HG03045 (cell line): ENCODE data around the gene GBX2.

Experiments
- ATAC-seq: cut with Tn5 transposase; IDR thresholded peaks from one replicate; pipeline ENCODE4 v1.9.1; 2021; ENCODE audit warnings: mild to moderate bottlenecking, moderate library complexity; ENCODE audit not compliant: unreplicated experiment

GBX2 gene

DNA sequence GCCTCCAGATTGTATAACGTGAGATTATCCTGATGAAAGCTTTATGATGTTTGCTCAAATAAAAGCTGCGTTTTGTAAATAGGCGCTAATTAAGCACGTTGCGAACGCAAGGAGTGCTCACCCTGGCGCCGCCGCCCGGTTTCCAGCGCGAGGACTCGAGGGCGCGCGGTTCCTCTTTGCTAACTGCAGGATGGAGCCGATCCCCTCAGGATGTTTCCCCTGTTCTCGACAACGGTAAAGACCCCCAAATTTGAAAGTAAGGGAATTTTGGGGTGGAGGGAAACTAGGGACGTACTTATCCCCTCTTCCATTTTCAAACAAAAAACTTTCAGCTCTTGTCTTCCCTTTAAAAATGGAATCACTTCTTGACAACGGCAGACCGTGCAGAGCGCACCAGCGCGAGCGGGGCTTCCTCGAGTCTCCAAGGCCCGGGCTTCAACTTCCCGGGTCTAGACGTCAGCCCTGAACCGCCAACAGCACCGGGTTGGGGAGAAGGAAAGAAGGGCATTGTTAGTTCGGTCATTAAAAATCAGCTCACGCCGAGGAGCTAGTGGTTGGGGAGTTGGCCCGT lies 1.1 kb upstream of the GBX2 start:
- no peak for ATAC-seq

DNA sequence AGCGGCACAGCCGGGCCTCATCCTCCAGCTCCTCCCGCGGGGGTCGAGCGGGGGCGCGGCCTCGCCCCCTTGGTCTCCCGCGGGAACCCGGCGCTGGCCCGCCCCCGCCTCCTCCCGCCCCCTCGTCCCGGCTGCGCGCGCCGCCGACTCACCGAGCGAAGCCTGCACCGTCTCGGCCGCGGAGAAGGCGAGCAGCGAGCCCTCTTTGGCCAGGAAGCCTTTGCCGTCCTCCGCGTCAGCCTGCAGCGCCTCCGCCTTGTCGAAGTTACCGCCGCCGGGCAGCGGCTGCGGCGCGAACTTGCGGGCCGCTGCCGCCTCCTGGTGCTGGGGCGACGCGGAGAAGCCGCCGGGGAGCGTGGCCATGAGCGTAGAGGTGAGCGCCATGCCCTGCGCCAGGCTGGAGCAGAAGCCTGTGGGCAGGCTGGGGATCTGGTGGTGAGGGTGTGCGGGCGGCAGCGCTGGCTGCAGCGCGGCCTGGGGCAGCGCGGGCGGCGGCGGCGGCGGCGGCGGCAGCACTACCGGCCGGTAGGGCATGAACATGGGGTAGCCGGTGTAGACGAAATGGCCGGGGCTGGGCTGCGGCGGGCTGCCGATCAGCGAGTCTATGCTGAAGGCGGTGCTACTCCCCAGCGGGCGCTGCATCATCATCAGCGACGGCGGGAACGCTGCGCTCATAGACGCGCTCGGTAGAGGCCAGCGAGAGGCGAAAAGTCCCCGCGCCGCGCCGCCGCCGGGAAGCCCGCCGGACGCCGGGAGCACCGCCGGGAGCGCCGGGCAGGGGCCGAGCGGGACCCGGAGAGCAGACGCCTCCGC lies 683 bp downstream of the GBX2 start:
- no peak for ATAC-seq

DNA sequence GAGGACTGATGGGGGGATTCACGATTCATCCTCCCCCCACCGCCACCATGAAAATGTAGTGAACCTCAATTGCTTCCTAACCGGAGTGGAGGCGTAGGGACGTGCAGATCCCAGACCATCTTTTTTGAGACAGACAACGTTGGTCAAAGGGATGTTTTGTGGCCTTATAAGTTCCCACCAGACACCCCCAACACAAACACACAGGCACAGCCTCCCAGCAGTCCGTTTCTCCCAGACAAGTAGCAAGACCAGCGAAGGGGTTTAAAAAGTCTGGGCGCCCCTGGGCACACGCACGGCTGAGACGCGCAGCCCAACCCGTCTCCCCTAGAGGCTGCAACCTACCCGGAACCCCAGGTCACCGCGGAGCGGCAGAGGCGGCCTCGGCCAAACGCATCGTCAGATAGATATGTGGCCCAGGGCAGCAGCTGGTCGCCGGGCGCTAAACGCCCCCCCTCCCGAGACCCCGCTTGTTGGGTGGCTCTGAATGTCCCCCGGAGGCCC lies 1.3 kb downstream of the GBX2 start:
- ATAC-seq = no peak

DNA sequence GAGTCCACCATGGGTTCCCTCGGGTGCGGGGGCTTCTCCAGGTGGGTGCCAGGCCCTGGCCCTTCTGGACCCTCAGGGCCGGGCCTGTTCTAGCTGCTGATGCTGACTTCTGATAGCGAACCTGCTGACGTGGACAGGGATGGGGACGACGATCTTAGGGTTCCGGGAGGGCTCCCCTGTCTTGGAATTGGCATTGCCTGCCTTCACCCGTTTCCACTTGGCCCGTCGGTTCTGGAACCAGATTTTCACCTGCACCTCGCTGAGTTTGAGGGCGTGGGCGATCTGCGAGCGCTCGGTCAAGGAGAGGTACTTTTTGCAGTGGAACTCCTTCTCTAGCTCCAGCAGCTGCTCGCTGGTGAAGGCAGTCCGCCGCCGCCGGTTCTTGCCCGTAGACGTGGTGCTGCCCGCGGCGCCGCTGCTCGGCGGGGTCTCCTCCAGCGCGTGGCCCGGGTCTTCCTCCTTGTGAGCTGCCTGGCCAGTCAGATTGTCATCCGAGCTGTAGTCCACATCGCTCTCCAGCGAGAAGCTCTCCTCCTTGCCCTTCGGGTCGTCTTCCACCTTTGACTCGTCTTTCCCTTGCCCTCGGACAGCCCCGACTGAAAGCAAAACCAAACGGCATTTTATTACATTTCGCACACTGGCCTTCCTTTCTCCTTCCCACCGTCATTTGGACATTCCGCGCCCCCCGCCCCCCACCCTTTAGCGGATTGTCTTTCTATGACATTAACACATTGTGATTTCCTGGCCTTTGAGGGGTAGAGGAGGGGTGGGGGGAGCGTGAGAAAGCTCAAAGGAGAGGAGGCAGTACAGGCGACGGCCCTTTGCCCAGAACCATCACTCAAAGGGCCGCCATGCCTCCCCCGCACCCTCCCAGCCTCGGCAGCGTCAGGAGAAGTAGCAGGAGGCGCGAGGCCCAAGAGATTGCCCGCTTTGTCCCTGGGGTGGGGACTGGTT lies 2.1 kb downstream of the GBX2 start:
- no peak for ATAC-seq

DNA sequence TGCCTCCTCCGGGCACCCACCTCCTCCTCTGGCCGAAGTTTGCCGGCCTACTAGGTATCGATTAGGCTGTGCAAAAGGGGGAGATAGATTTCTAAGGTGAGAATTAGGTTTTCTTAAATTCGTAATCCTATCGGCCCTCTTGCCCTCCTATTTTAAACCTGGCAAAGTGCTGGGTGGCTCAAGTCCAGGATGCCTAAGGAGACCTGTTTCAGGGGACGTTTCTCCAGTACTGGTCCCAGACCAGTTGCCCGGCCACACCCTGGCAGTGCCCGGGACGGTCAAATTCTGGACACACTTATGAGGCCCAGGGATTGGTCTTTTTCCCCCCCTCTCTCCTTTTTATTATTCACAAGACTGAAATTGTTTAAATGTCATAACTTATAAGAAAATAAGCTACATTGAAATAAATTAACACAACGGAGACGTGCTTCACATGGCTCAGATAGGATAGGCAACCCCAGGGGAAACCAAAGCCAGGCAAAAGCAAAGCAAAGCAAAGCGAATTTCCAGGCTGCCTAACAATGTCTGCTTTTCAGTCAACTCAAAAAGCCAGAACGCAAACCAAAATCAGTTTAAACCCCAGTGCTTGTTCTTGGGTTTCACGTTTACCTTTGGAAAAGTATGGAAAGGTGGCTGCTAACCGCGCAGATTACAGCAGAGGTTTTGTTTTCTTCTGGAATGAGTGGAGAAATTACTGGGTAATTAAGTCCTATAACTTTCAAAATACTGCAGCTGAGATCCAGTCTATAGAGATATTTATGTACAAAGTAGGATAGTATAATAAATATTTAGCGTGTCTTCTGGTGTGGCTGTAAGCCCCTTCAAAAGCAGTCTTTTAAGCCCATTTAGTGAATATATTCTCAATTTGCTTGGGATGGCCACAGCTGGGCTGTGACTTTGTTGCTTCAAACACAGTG lies 3.0 kb downstream of the GBX2 start:
- no peak for ATAC-seq

DNA sequence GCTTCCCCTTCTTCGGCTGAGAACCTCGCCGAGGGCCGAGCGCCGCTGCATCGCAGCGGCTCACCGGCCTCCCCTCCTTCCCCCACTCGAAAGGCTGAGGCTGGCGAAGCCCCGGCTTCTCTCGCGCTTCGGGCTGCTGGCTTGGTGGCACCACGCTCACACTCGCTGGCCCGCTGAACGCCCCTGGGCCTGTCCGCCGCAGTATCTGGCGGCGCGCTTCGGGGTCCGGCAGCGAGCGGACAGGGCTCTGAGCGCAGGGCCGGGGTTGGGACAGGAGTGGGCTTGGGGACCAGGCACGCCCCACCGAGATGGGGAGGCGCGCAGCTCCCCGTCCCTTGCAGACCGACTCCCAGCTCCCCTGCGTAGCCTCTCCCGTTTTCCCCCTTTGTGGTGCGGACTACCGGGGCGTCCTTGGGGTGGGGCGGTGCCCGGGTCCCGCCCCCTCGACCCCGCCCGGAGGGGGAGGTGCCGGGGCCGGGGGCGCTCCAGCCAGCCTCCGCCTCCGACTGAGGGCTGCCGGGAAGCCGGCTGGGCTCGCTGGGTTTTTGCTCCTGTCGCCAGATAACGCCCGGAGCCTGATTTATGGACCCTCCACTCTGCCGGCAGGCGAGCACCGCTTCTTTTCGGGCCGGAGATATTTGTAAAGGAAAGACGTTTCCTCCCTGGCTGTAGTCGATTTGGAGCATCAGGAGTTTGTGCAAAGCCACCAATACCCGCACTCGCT lies 3.8 kb downstream of the GBX2 start:
- ATAC-seq = no peak

DNA sequence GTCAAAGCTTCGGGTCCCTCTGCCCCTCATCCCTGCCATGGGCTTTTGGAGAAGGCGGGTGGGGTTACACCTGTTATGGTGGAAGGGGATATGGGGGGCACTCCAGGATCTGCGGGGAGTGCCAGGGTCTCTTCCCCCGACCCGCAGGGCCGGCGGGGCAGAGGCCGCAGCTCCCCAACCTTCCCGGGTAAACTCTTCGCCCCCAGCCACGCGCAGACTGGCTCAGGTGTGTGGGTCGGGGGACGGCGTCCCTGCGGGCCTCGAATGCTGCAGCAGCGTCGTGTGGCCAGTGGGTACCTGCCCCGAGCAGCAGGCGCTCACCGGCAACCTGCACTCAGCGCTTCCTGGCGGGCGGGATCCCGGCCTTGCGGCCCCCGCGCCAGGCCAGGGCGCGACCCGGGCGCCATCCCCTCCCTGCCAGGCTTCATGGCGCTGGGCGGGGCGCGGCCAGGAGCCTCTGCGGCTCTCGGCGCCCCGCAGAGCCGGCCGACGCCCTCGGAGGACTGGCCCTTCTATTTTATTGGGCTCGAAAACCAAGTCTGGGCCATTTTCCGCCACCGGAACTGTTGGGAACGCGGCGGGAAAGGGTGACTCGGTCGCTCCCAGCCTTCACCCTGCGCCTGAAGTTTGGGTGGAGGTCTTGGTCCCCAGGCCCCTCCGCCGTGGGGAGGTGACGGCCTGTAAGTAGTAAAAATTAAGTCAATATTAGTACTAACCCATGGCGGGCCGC lies 4.5 kb downstream of the GBX2 start:
- no peak for ATAC-seq

DNA sequence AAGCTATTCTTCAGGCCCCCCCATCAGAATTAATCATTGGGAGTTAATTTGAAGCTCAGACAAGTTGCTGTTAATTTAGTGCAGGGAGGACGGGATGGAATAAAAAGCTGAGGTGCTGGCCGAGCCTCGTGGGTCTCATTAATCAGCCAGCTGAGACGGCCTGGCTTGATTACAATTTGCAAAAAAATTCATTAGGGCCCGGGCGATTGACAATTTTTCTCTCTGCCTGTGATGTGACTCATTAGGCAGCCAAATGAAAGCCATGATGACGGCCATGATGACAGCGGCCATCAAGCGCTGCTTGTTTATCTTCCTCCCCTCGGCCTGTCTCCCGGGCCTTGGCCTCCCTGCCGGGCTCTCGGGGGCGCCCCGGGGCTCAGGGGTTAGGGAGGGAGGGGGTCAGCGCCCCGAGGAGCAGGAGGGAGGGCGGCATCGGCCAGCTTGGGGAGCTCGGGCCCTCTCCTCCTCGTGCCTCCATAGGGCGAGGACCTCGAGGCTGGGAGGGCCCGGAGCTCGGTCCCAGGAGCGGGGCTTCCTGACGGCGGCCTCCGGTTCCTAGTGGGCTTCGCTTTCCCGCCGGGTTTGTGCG lies 5.2 kb downstream of the GBX2 start:
- no peak for ATAC-seq

DNA sequence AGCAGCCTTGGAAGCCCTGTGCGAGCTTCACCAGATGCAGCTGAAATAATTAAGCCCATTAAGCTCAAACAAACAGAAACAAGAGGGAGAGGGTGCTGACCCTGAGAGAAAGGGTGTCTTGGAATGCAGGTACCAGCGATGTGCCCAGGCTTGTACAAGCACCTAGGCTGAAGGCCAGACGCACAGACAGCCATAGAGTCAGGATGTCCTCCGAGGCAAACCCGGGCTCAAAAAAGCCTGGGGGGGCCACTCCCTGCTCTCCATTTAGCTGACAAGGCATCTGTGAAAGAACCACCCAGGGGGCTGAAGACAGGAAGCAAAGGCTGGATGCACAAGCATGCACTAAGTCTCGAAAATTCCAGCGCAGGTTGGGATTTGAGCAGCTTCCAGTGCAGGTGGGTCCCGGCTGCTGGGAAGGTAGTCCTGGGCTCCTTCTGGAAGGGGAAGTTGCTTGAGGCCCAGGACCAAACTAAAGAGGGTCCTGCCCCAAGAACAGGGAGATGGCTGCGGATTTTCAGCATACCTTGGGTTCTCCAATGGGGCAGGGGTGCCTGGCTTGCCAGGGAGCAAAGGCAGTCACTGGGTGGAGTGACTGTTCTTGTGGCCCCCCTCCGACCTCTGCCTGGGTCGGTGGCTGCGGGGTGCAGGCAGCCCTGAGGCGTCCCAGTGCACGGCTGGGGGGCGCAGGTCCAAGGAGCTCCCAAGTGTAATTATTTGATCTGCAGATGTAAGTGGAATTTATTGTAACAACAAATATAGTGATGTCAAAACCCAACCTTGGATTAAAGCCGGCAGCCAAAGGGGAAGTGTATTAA lies 5.9 kb downstream of the GBX2 start:
- ATAC-seq = no peak

DNA sequence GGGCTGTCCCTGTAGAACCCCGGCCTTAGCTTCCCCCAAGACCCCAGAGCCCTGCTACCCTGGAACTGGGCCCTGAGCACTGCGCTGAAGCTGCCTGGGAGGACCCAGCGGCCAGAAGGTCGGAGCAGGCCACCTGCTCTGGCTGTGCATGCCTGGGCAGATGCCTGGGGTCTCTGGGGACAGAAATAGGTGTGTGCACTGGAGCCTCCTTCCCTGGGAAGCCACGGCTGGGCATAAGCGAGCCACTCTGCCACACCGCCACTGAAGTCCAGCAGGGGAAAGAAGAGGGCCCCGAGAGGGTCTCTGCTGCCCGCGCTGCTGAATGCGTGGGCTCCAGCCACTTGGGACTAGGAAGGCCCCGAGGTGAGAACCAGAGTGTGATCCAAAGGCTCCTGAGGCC lies 6.7 kb downstream of the GBX2 start:
- ATAC-seq = no peak

DNA sequence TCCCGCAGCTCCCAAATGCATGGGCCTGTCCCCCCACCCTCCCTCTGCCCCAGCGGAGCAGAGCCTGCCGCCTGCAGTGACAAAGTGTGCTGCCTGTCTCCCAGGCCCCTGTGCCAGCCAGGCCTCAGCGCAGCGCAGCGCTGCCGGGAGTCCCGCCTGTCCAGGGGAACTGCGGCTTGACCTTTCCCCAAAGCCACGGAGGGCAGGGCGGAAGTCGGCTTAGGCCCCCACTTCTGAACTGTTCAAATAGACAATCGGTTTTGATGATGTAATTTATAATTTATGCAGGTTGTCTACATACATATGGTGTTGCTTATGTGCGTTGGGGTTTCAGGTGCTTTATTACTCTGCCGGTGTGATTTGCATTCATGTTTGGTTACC lies 7.1 kb downstream of the GBX2 start:
- ATAC-seq = no peak

DNA sequence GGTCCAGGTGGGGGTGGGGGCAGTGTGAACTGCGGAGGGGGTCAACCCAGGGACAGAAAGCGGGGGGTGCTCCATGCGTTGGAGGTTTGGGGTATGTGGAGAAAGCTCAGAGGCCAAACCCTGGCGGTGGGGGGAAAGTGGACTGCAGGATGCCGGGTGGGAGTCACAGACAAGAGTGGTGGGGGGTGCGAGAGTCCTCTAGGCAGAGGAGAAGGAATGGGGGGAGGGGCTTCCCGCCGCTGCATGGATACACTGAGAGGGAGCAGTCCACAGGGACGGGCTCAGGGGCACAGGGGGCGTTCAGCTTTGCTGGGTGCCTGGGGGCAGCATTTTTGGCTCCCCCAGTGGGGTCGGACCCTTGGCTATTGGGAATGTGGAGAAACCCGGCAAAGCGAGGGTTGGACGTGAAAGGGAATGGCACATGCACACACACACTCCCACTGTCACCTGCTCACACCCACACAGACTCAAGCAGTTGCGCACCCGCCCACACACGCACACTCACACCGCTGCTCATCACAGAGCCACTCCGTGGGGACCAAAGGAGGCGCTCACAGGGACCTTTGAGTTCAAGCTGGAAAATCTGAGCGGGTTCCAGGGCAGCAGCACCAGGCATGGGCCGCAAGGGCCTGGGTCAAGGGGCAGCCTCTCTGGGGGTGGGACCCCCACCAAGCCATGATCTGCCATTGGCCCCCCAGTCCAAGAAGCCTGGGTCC lies 7.7 kb downstream of the GBX2 start:
- no peak for ATAC-seq

DNA sequence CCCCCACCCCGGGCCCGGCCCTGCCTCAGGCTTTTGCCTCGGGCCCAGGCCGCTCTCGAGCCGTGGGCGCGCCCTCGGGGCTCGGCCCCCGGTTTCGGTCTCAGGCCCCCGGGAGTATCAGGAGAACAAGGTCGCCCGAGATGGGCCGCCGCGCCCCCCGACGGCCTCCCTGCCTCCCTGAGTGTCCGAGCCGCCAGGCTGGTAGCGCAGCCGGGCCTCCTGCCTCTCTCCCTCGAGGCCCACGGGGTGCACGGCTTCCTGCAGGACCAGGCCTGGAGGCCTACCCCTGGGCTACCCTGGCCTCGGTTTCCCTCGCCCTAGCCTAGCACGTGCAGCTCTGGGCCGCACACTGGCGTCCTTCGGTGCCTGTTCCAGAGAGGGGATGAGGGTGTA lies 8.4 kb downstream of the GBX2 start:
- no peak for ATAC-seq

DNA sequence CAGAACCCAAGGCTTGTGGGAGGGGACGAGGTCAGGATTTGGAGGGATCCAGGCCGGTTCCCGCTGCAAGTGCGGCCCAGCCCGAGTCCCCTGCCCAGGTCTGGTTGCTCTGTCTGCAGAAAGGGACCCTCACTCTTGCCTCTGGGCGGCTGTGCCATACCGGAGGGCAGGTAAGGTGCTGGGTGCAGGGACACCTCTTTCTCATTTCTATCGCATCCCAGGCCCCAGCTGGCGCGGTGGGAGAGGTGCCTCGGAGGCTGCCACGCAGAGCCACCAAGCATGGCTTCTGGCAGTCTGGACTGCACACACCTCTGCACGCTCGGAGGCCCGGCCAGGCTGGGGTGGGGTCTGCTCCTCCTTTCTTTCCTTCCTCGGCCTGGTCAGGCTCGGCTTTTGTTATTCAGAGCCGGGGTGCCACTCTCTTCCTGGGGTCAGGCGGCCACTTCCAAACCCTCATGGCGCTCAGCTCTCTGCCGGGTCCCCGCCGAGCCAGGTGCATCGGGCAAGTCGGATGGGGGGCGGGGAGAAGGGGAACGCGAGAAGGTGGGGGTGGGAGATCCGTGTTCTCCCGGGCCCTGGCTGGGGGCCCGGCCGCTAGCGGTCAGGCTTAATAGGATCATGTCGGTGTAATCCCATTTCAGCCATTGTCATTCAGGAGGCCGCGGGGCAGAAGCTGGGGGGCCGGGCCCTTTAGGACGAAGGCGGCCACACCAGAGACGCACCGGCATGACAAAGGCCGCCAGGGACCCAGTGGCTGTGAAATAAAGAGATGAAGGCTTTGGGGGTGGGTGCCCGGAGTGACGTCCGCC lies 9.0 kb downstream of the GBX2 start:
- no peak for ATAC-seq

DNA sequence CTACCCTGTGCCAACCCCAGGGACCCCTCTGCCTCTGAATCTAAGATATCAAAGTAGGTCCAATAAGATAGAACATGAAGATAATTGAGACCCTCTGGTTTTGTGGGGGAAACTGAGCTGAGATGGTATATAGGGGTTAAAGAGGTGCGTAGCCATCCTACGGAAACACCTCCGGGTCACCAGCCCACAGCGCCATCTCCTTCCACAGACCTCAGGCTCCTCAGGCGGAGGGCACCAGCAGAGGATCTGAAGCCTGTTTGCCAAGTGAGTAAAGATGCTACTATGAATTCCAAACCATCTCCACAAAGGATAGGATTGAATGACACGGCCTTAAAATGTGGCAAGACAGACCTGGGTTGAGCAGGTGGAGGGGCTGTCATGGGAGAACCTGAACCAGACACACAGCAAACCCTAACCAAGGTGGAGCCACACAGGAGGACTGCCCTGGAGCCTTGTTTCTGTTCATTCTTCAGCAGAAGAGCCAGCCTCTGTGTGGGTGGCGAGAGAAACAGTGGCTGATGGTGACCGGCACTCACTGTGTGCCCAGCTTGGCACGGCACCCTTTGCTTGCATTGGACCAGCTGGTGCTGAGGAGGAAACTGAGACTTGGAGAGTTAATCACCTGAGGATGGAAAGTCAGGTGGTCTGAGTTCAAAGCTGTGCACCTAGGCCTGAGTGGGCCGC lies 10.2 kb downstream of the GBX2 start:
- no peak for ATAC-seq

DNA sequence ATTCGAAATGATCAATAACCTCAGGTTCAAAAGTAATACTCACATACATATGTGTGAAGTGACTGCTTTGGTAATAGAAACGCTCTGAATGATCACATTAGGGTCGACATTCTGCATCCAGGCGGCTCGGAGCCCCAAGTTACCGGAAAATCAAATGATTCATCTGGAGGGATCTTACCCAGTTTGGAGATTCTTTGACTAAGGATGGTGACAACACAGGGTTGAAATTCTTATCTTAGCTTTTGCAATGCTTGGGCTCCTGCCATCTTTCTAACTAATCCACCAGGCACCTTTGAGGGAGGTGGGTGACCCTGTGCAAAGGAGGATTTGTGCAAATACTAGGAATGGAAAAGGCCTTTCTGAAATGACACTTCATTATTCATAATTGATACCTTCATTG lies 10.8 kb downstream of the GBX2 start:
- no peak for ATAC-seq
